B cell (primary cell): Measurements from ENCODE around the gene SDF2. TPM values are rescaled to one million over a fixed set of nuclear protein-coding genes. Genes with fewer than 3 reads are reported as not detected.
"Not testable (repeated sequence)": the region's sequence is repeated elsewhere in the genome, so short reads cannot be mapped to it uniquely, and the experiment has no call there.

ENCODE experiments used
- ATAC-seq: fragments of 200-7000 bp; cut with Tn5 transposase; one replicate; pipeline ENCODE4 v1.10.0; 2021; ENCODE audit warnings: low read depth, mild to moderate bottlenecking, moderate number of reproducible peaks, moderate library complexity
- CTCF ChIA-PET: fragments of 350-600 bp; sonication (Branson Sonifier 250); formaldehyde crosslinking; loops from one replicate; lab custom pipeline; 2021; ENCODE audit warnings: antibody characterized with exemption, inconsistent platforms; lab: Charles Lee
- POLR2A ChIA-PET: fragments of 350-600 bp; sonication (Branson Sonifier 250); formaldehyde crosslinking; loops from one replicate; lab custom pipeline; 2021; ENCODE audit warnings: antibody characterized with exemption; lab: Charles Lee
- DNase-seq: peaks from one replicate; pipeline ENCODE4 v3.0.0; 2013
- H2AFZ ChIP-seq: 2 replicates; pipeline ENCODE4 v1.6.1; 2012; ENCODE audit warnings: mild to moderate bottlenecking, low read depth, low read length; ENCODE audit not compliant: insufficient read depth, poor library complexity, severe bottlenecking
- H3K27ac ChIP-seq, 2 donors: 1 replicate in 1 of 2; 2 replicates in 1 of 2; pipeline ENCODE4 v1.5.1; 2012 to 2013; ENCODE audit warnings: low read length in 2 of 2, mild to moderate bottlenecking in 2 of 2, moderate library complexity in 1 of 2
- H3K27me3 ChIP-seq, 4 experiments: fragments of 200-600 bp in 1 of 4; sonication (generic) in 1 of 4; replicated peaks in 1 of 4; 1 replicate in 2 of 4; 2 replicates in 2 of 4; pipeline versions ENCODE4 v1.6.1 to v1.7.0; 2013 to 2016; ENCODE audit warnings: low read length in 3 of 4, mild to moderate bottlenecking in 2 of 4, mixed read lengths in 1 of 4, moderate library complexity in 1 of 4; ENCODE audit not compliant: insufficient read depth in 4 of 4, control insufficient read depth in 3 of 4; ENCODE audit errors: control extremely low read depth in 1 of 4
- H3K36me3 ChIP-seq, 2 experiments: replicated peaks in 1 of 2; 1 replicate in 1 of 2; 2 replicates in 1 of 2; pipeline versions ENCODE4 v1.6.1 to v1.7.1; 2013; ENCODE audit warnings: low read length in 1 of 2; ENCODE audit not compliant: insufficient read depth in 2 of 2, control insufficient read depth in 1 of 2; ENCODE audit errors: control extremely low read depth in 1 of 2, extremely low read depth in 1 of 2
- H3K4me1 ChIP-seq, 2 donors: fragments of 200-600 bp in 1 of 2; sonication (generic) in 1 of 2; 1 replicate in 1 of 2; 2 replicates in 1 of 2; pipeline versions ENCODE4 v1.5.1 to v1.6.1; 2013 to 2017; ENCODE audit warnings: low read length in 2 of 2; ENCODE audit not compliant: control insufficient read depth in 2 of 2, insufficient read depth in 2 of 2
- H3K4me2 ChIP-seq: replicated peaks from 2 replicates; pipeline ENCODE3; 2012; ENCODE audit warnings: mild to moderate bottlenecking, low read depth, low read length; ENCODE audit not compliant: poor library complexity, severe bottlenecking
- H3K4me3 ChIP-seq, 5 experiments: fragments of 200-600 bp in 1 of 5; sonication (generic) in 1 of 5; 1 replicate in 3 of 5; 2 replicates in 2 of 5; pipeline versions ENCODE4 v1.5.1 to v1.7.0; 2011 to 2016; ENCODE audit warnings: low read length in 4 of 5, mild to moderate bottlenecking in 4 of 5, low read depth in 2 of 5, control low read depth in 1 of 5, moderate library complexity in 1 of 5; ENCODE audit not compliant: insufficient read depth in 1 of 5; ENCODE audit errors: control extremely low read depth in 1 of 5, extremely low read depth in 1 of 5
- H3K79me2 ChIP-seq: fragments of 200-600 bp; sonication (generic); one replicate; pipeline ENCODE4 v1.6.0; 2016; ENCODE audit warnings: low read length; ENCODE audit not compliant: control insufficient read depth, insufficient read depth
- H3K9ac ChIP-seq: fragments of 200-600 bp; sonication (generic); 2 replicates; pipeline ENCODE4 v1.6.1; 2017; ENCODE audit warnings: mild to moderate bottlenecking, low read length, moderate library complexity
- H3K9me3 ChIP-seq, 3 donors: one replicate each; pipeline versions ENCODE4 v1.6.1 to v1.7.1; 2013; ENCODE audit warnings: low read length in 2 of 3; ENCODE audit not compliant: control insufficient read depth in 2 of 3, insufficient read depth in 1 of 3; ENCODE audit errors: control extremely low read depth in 1 of 3
- H4K20me1 ChIP-seq: 2 replicates; pipeline ENCODE4 v1.6.0; 2012; ENCODE audit warnings: mild to moderate bottlenecking, low read length; ENCODE audit not compliant: insufficient read depth, control insufficient read depth, poor library complexity, severe bottlenecking
- H3K27ac Mint-ChIP-seq: one replicate; pipeline ENCODE4 v1.8.0; 2021; ENCODE audit warnings: mixed read lengths
- H3K27me3 Mint-ChIP-seq: one replicate; pipeline ENCODE4 v1.8.0; 2021; ENCODE audit warnings: mixed read lengths
- H3K4me1 Mint-ChIP-seq: one replicate; pipeline ENCODE4 v1.8.0; 2021; ENCODE audit warnings: mixed read lengths
- H3K4me3 Mint-ChIP-seq: one replicate; pipeline ENCODE4 v1.8.0; 2021; ENCODE audit warnings: mixed read lengths
- H3K9me3 Mint-ChIP-seq: one replicate; pipeline ENCODE4 v1.8.0; 2022; ENCODE audit warnings: mixed read lengths; ENCODE audit not compliant: insufficient read depth
- EZH2 ChIP-seq: IDR thresholded peaks from 2 replicates; pipeline ENCODE4 v1.6.1; 2012; ENCODE audit warnings: borderline replicate concordance, low read depth, mild to moderate bottlenecking, moderate library complexity, low read length; ENCODE audit not compliant: insufficient read depth, poor library complexity, severe bottlenecking
- WGBS: methylation state at CpG from one replicate; pipeline ENCODE4 v1.1.5; 2013; ENCODE audit warnings: missing lambda C conversion rate; ENCODE audit not compliant: insufficient coverage; 5-methylcytosine and 5-hydroxymethylcytosine counted together
- intact Hi-C: fragments of 100-400 bp; cut with micrococcal nuclease; formaldehyde crosslinking; loops from one replicate; pipeline ENCODE4 v1.10.0; 2022
- polyA plus RNA-seq: library from polyadenylated mRNA; depleted of rRNA; stranded (reverse); fragments of >200 nt; gene quantifications from 2 replicates; pipeline ENCODE4 v1.2.3, GENCODE V29; 2012
- total RNA-seq, 2 donors: library from RNA; stranded (reverse); fragments of 120-200 nt in 1 of 2; gene quantifications; 1 replicate in 1 of 2; 2 replicates in 1 of 2; pipeline versions ENCODE4 v1.2.3 to v1.2.4, GENCODE V29; 2013 to 2022
- TF ChIP-seq, protein P1 (sequence below): fragments of 200-600 bp; IDR thresholded peaks from one replicate; pipeline ENCODE4 v1.8.0; 2022; ENCODE audit warnings: antibody characterized with exemption, mild to moderate bottlenecking

SDF2 gene
- total and polyA plus RNA-seq, 2 donors (not counting 1 experiment from before 2014, with no cell fraction given): 32.6 to 40.4 TPM

GRCh38 chr17:28612531-28612930 is 49.2 kb downstream of the SDF2 start:
- Histone ChIP-seq H3K9ac (no peak overlapping the region), H3K9me3 (no peaks in the 10 kb centered on the region), H3K79me2 (no peaks in the 10 kb centered on the region), H2AFZ (no peak overlapping the region), H3K4me1 (peaks cover 22 to 33% of the 10 kb centered on the region in 2 donors), H3K27ac (peak overlapping the region in 1 of 2 donors; percentile 46), H3K4me3 (no peak overlapping the region), H4K20me1 (no peaks in the 10 kb centered on the region), H3K36me3 (peaks cover 6 to 56% of the 10 kb centered on the region in 2 experiments), H3K4me2 (peak overlapping the region; percentile 16), H3K27me3 (no peaks in the 10 kb centered on the region)
- no peak for TF ChIP-seq EZH2
- TF ChIP-seq, protein P1, sequence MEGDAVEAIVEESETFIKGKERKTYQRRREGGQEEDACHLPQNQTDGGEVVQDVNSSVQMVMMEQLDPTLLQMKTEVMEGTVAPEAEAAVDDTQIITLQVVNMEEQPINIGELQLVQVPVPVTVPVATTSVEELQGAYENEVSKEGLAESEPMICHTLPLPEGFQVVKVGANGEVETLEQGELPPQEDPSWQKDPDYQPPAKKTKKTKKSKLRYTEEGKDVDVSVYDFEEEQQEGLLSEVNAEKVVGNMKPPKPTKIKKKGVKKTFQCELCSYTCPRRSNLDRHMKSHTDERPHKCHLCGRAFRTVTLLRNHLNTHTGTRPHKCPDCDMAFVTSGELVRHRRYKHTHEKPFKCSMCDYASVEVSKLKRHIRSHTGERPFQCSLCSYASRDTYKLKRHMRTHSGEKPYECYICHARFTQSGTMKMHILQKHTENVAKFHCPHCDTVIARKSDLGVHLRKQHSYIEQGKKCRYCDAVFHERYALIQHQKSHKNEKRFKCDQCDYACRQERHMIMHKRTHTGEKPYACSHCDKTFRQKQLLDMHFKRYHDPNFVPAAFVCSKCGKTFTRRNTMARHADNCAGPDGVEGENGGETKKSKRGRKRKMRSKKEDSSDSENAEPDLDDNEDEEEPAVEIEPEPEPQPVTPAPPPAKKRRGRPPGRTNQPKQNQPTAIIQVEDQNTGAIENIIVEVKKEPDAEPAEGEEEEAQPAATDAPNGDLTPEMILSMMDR: no peak
- Mint-ChIP-seq H3K27me3 (no peaks in the 10 kb centered on the region), H3K27ac (peak overlapping the region; percentile 39), H3K4me3 (no peak overlapping the region), H3K4me1 (peaks cover 38% of the 10 kb centered on the region), H3K9me3 (no peaks in the 10 kb centered on the region)
- WGBS: 4% methylated on average over 2 of the region's 2 CpGs
- ATAC-seq: no peak
- intact Hi-C loops: no loop called here
- DNase-seq: peak; percentile 26
- ChIA-PET POLR2A (interaction anchor here (0.6 to 1.0 kb wide), 2 partner anchors 13 to 47 kb away, joined by 3 to 4 read pairs; no protein-coding TSS in a partner anchor), CTCF (interaction anchor here (0.7 to 15.2 kb wide), 22 partner anchors 10 to 176 kb away, joined by 3 to 220 read pairs (median 4); partner anchors contain the start of gene UNC119)

GRCh38 chr17:28610376-28610775 is 51.3 kb downstream of the SDF2 start:
- Histone ChIP-seq H3K9me3 (no peaks in the 10 kb centered on the region), H3K79me2 (no peaks in the 10 kb centered on the region), H3K4me3 (no peak overlapping the region), H3K36me3 (peaks cover 0 to 38% of the 10 kb centered on the region in 2 experiments), H3K4me2 (no peak overlapping the region), H3K9ac (no peak overlapping the region), H4K20me1 (no peaks in the 10 kb centered on the region), H3K27me3 (no peaks in the 10 kb centered on the region), H3K4me1 (peaks cover 18 to 27% of the 10 kb centered on the region in 2 donors), H3K27ac (no peak overlapping the region), H2AFZ (no peak overlapping the region)
- CTCF ChIA-PET: interaction anchor here (1.0 to 15.2 kb wide), 6 partner anchors 11 to 113 kb away, joined by 3 to 220 read pairs (median 4); no protein-coding TSS in a partner anchor
- H3K9me3 Mint-ChIP-seq: no peaks in the 10 kb centered on the region
- no peaks in the 10 kb centered on the region for H3K27me3 Mint-ChIP-seq
- ATAC-seq (no peak), DNase-seq (no peak)
- TF ChIP-seq EZH2: no peak
- TF ChIP-seq, protein P1: no peak
- H3K4me3 Mint-ChIP-seq: no peak overlapping the region
- 97% methylated on average over 8 of the region's 8 CpGs for WGBS
- H3K4me1 Mint-ChIP-seq: peaks cover 30% of the 10 kb centered on the region
- intact Hi-C loops: no loop called here
- H3K27ac Mint-ChIP-seq: no peak overlapping the region
- POLR2A ChIA-PET: interaction anchor here (0.6 to 0.7 kb wide), 2 partner anchors 19 to 339 kb away, joined by 3 to 4 read pairs; no protein-coding TSS in a partner anchor

DNA sequence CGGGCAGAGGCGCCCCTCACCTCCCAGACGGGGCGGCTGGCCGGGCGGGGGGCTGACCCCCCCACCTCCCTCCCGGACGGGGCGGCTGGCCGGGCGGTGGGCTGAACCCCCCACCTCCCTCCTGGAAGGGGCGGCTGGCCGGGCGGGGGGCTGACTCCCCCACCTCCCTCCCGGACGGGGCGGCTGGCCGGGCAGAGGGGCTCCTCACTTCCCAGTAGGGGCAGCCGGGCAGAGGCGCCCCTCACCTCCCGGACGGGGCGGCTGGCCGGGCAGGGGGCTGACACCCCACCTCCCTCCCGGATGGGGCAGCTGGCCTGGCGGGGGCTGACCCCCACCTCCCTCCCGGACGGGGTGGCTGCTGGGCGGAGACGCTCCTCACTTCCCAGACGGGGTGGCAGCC is 57.7 kb downstream of the SDF2 start:
- H3K4me3 Mint-ChIP-seq, H3K9ac ChIP-seq, ATAC-seq, H3K4me1 ChIP-seq, H3K27me3 ChIP-seq, H3K79me2 ChIP-seq, H3K9me3 ChIP-seq, H3K27ac ChIP-seq, H3K4me3 ChIP-seq, H2AFZ ChIP-seq, H3K36me3 ChIP-seq, H3K4me2 ChIP-seq, POLR2A ChIA-PET, H4K20me1 ChIP-seq, H3K27ac Mint-ChIP-seq, H3K4me1 Mint-ChIP-seq, intact Hi-C loops, H3K27me3 Mint-ChIP-seq, DNase-seq, H3K9me3 Mint-ChIP-seq, CTCF ChIA-PET: not testable (repeated sequence)
- 100% methylated on average over 2 of the region's 31 CpGs for WGBS
